Measurements from ENCODE around the gene MRPL37. TPM values are rescaled to one million over a fixed set of nuclear protein-coding genes. Genes with fewer than 3 reads are reported as not detected.

MRPL37 gene
- total RNA-seq (10 to 100 TPM; 24.6 to 53.4 TPM), polyA plus RNA-seq (ENCODE audit: insufficient read length in 2 of 2) (10 to 100 TPM; 62.2 to 65.1 TPM)
- long read RNA-seq, donor 1, transcript MRPL37-202 (7 exons, 1,483 nt): major isoform, 33 of 140 reads
- long read RNA-seq, donor 1, partial matches to known transcripts: 107 of 140 reads
- long read RNA-seq, donor 1, other reads (novel, unspliced or antisense): 0 of 140 reads
- long read RNA-seq, donor 2, transcript MRPL37-202 (7 exons, 1,483 nt): major isoform, 6 of 11 reads
- long read RNA-seq, donor 2, partial matches to known transcripts: 5 of 11 reads
- long read RNA-seq, donor 2, other reads (novel, unspliced or antisense): 0 of 11 reads
- long read RNA-seq, donor 3, transcript MRPL37-202 (7 exons, 1,483 nt): major isoform, 17 of 17 reads
- long read RNA-seq, donor 3, partial matches to known transcripts: 0 of 17 reads
- long read RNA-seq, donor 3, other reads (novel, unspliced or antisense): 0 of 17 reads
- long read RNA-seq, donor 4, transcript MRPL37-202 (7 exons, 1,483 nt): major isoform, 24 of 238 reads
- long read RNA-seq, donor 4, partial matches to known transcripts: 195 of 238 reads
- long read RNA-seq, donor 4, other reads (novel, unspliced or antisense): 19 of 238 reads

DNA sequence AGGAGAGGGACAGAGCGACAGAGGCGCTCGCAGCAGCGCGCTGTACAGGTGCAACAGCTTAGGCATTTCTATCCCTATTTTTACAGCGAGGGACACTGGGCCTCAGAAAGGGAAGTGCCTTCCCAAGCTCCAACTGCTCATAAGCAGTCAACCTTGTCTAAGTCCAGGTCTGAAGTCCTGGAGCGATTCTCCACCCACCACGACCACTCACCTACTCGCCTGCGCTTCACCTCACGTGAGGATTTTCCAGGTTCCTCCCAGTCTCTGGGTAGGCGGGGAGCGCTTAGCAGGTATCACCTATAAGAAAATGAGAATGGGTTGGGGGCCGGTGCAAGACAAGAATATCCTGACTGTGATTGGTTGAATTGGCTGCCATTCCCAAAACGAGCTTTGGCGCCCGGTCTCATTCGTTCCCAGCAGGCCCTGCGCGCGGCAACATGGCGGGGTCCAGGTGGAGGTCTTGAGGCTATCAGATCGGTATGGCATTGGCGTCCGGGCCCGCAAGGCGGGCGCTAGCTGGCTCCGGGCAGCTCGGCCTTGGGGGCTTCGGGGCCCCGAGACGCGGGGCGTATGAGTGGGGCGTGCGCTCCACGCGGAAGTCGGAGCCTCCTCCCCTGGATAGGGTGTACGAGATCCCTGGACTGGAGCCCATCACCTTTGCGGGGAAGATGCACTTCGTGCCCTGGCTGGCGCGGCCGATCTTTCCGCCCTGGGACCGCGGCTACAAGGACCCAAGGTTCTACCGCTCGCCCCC lies at the start of gene MRPL37, which contains the start of gene CYB5RL:
TSS of gene MRPL37 (plus strand) at position 403 of the 754 bp plus-strand sequence. CDS start at position 480, 77 bp downstream.
TSS of gene CYB5RL (minus strand) at position 266 of the 754 bp plus-strand sequence. CDS start 4,414 bp downstream, outside the sequence.
- Histone ChIP-seq H3K36me3 (ENCODE audit: control insufficient read depth, insufficient read depth, low read length) (peaks cover 10% of the 10 kb centered on the region), H3K27ac (ENCODE audit: low read depth, low read length) (peak within 1 kb of the TSS; percentile 15), H3K4me3 (ENCODE audit: low read depth, low read length) (peak within 1 kb of the TSS; percentile 88), H3K9me3 (ENCODE audit: control insufficient read depth, insufficient read depth, low read length) (no peaks in the 10 kb centered on the region), H3K27me3 (ENCODE audit: control insufficient read depth, insufficient read depth, low read length) (no peaks in the 10 kb centered on the region), H3K4me1 (ENCODE audit: control insufficient read depth, insufficient read depth, low read length) (peaks cover 11% of the 10 kb centered on the region)
- 0% methylated on average over 46 of the region's 51 CpGs for WGBS (ENCODE audit: insufficient coverage)
- DNase-seq (ENCODE audit: low read depth in 4 of 6, low spot score in 6 of 6): peak; percentile 93 to 99 (median 96)

- H3K4me3 ChIP-seq (ENCODE audit: low read depth, low read length): no peak overlapping the region
- peaks cover 8% of the 10 kb centered on the region for H3K4me1 ChIP-seq (ENCODE audit: control insufficient read depth, insufficient read depth, low read length)
- 57% methylated on average over 4 of the region's 5 CpGs for WGBS (ENCODE audit: insufficient coverage)
- no peaks in the 10 kb centered on the region for H3K27me3 ChIP-seq (ENCODE audit: control insufficient read depth, insufficient read depth, low read length)
- no peak for DNase-seq (ENCODE audit: low read depth in 4 of 6, low spot score in 6 of 6)
- no peak overlapping the region for H3K27ac ChIP-seq (ENCODE audit: low read depth, low read length)
- no peaks in the 10 kb centered on the region for H3K36me3 ChIP-seq (ENCODE audit: control insufficient read depth, insufficient read depth, low read length)
- no peaks in the 10 kb centered on the region for H3K9me3 ChIP-seq (ENCODE audit: control insufficient read depth, insufficient read depth, low read length)
Measured at GRCh38 chr1:54151013-54151412, 49.0 kb upstream of the MRPL37 start.

- Histone ChIP-seq H3K4me1 (ENCODE audit: control insufficient read depth, insufficient read depth, low read length) (peaks cover 8% of the 10 kb centered on the region), H3K27ac (ENCODE audit: low read depth, low read length) (no peak within 1 kb of the TSS)
- WGBS (ENCODE audit: insufficient coverage): 87% methylated on average over 4 of the region's 5 CpGs
Measured at GRCh38 chr1:54152696-54153095, 47.3 kb upstream of the MRPL37 start, which contains the start of gene CDCP2. TSS of gene CDCP2 (minus strand) at chr1:54153000. CDS start at chr1:54152922, 78 bp downstream.

DNA sequence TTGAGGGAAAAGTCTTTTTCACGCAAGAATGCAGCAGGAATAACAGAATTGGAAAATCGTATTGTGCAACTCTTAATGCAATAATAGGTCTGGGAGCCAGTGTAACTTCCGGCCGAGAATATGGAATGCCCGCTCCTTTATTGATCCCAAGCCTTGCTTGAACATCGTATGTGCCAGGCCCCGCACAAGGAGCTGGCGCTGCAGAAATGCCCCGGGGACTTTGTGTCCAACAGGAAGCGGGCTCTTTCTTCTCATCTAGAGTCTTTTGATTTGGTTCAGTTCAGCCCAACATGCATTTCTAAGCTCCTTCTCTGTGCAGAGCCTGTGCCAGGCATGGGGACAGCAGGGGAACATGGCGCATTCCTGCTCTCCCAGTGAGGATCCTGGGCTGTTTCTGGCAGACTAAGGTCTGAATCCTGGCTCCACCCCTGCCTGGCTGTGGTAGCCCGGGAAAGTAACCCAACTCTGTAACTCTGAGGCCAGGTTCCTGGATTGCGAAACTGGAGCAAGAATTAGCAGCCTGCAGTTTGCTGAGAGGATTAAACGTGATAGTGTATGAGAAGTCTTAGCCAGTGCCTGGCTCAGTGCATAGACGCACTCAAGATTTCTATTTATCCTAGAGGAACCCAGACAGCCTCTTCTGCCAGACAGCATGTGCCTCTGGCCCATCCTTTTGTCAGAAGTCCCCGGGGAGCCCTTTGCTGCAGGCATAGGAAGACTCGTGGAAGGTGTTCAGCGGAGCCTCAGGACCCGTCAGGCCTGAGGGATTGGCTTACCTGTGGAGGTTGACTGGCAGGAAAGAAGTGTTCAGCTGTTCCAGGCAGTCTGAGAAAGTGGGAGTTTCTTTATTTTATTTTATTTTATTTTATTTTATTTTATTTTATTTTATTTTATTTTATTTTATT lies 46.2 kb upstream of the MRPL37 start:
- Histone ChIP-seq H3K36me3 (ENCODE audit: control insufficient read depth, insufficient read depth, low read length) (no peaks in the 10 kb centered on the region), H3K4me3 (ENCODE audit: low read depth, low read length) (no peak overlapping the region), H3K9me3 (ENCODE audit: control insufficient read depth, insufficient read depth, low read length) (no peaks in the 10 kb centered on the region), H3K4me1 (ENCODE audit: control insufficient read depth, insufficient read depth, low read length) (peaks cover 8% of the 10 kb centered on the region), H3K27ac (ENCODE audit: low read depth, low read length) (no peak overlapping the region), H3K27me3 (ENCODE audit: control insufficient read depth, insufficient read depth, low read length) (no peaks in the 10 kb centered on the region)
- 39% methylated on average over 18 of the region's 19 CpGs for WGBS (ENCODE audit: insufficient coverage)
- DNase-seq (ENCODE audit: low read depth in 4 of 6, low spot score in 6 of 6): peak in 2 of 6 donors; percentile 21 to 70

More at GRCh38 chr1:54152696-54153095, 47.3 kb upstream of the MRPL37 start, which contains the start of gene CDCP2:
- H3K4me3 ChIP-seq (ENCODE audit: low read depth, low read length): no peak within 1 kb of the TSS
- H3K27me3 ChIP-seq (ENCODE audit: control insufficient read depth, insufficient read depth, low read length): no peaks in the 10 kb centered on the region
- H3K9me3 ChIP-seq (ENCODE audit: control insufficient read depth, insufficient read depth, low read length): no peaks in the 10 kb centered on the region
- no peak for DNase-seq (ENCODE audit: low read depth in 4 of 6, low spot score in 6 of 6)
- no peaks in the 10 kb centered on the region for H3K36me3 ChIP-seq (ENCODE audit: control insufficient read depth, insufficient read depth, low read length)

DNA sequence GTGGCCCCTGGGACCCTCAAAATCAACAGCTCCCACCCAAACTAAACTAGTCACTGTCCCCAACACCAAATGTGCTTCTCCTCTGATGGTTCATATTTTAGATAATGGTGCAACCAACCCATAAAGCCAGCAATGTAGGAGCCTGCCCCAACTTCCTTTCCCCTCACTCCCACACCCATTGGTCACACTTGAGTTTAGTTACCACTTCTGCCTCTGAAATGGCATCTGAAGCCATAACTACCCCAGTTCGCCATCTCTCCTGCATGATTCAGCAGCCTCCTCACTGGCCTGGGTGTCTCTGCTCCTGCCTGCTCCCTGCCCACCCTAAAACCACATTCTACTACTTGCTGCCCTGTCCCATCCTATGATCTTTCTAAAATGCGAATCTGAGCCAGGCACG lies 43.8 kb upstream of the MRPL37 start:
- no peak for DNase-seq (ENCODE audit: low read depth in 4 of 6, low spot score in 6 of 6)
- Histone ChIP-seq H3K27ac (ENCODE audit: low read depth, low read length) (no peak overlapping the region), H3K4me1 (ENCODE audit: control insufficient read depth, insufficient read depth, low read length) (peaks cover 8% of the 10 kb centered on the region), H3K9me3 (ENCODE audit: control insufficient read depth, insufficient read depth, low read length) (no peaks in the 10 kb centered on the region), H3K36me3 (ENCODE audit: control insufficient read depth, insufficient read depth, low read length) (no peaks in the 10 kb centered on the region), H3K4me3 (ENCODE audit: low read depth, low read length) (no peak overlapping the region), H3K27me3 (ENCODE audit: control insufficient read depth, insufficient read depth, low read length) (no peaks in the 10 kb centered on the region)
- WGBS (ENCODE audit: insufficient coverage): 93% methylated on average over 1 of the region's 3 CpGs

DNA sequence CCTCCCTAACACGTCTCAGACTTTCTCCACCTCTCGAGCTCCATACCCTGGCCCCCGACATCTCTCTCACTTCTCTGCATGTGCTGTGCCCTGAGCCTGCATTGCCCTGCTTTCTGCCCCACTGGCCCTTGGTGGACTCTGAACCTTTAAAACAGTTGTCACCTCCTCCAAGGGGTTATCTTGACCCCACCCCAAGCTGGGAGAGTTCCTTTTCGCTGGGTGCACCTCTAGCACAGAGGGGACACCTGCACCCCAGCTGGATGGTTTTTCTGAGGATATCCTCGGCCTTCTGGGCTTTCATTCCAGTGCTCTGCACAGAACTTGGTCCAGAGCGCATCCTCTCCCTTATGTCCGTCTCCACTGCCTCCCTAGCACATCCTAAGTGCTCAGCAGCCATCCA lies 43.0 kb upstream of the MRPL37 start:
- H3K4me3 ChIP-seq (ENCODE audit: low read depth, low read length): no peak overlapping the region
- 97% methylated on average over 7 of the region's 7 CpGs for WGBS (ENCODE audit: insufficient coverage)
- no peaks in the 10 kb centered on the region for H3K36me3 ChIP-seq (ENCODE audit: control insufficient read depth, insufficient read depth, low read length)
- no peaks in the 10 kb centered on the region for H3K9me3 ChIP-seq (ENCODE audit: control insufficient read depth, insufficient read depth, low read length)
- no peaks in the 10 kb centered on the region for H3K27me3 ChIP-seq (ENCODE audit: control insufficient read depth, insufficient read depth, low read length)
- peaks cover 8% of the 10 kb centered on the region for H3K4me1 ChIP-seq (ENCODE audit: control insufficient read depth, insufficient read depth, low read length)
- H3K27ac ChIP-seq (ENCODE audit: low read depth, low read length): no peak overlapping the region
- DNase-seq (ENCODE audit: low read depth in 4 of 6, low spot score in 6 of 6): no peak

GRCh38 chr1:54157401-54157800 lies 42.6 kb upstream of the MRPL37 start:
- no peak for DNase-seq (ENCODE audit: low read depth in 4 of 6, low spot score in 6 of 6)
- H3K27ac ChIP-seq (ENCODE audit: low read depth, low read length): no peak overlapping the region
- no peak overlapping the region for H3K4me3 ChIP-seq (ENCODE audit: low read depth, low read length)
- no peaks in the 10 kb centered on the region for H3K27me3 ChIP-seq (ENCODE audit: control insufficient read depth, insufficient read depth, low read length)
- 85% methylated on average over 4 of the region's 6 CpGs for WGBS (ENCODE audit: insufficient coverage)
- H3K36me3 ChIP-seq (ENCODE audit: control insufficient read depth, insufficient read depth, low read length): no peaks in the 10 kb centered on the region
- no peaks in the 10 kb centered on the region for H3K9me3 ChIP-seq (ENCODE audit: control insufficient read depth, insufficient read depth, low read length)
- peaks cover 8% of the 10 kb centered on the region for H3K4me1 ChIP-seq (ENCODE audit: control insufficient read depth, insufficient read depth, low read length)

GRCh38 chr1:54158071-54158470 lies 41.9 kb upstream of the MRPL37 start:
- WGBS (ENCODE audit: insufficient coverage): 81% methylated on average over 3 of the region's 3 CpGs
- no peak overlapping the region for H3K4me3 ChIP-seq (ENCODE audit: low read depth, low read length)
- no peak overlapping the region for H3K27ac ChIP-seq (ENCODE audit: low read depth, low read length)
- no peaks in the 10 kb centered on the region for H3K36me3 ChIP-seq (ENCODE audit: control insufficient read depth, insufficient read depth, low read length)
- H3K4me1 ChIP-seq (ENCODE audit: control insufficient read depth, insufficient read depth, low read length): peaks cover 8% of the 10 kb centered on the region
- no peaks in the 10 kb centered on the region for H3K27me3 ChIP-seq (ENCODE audit: control insufficient read depth, insufficient read depth, low read length)
- no peak for DNase-seq (ENCODE audit: low read depth in 4 of 6, low spot score in 6 of 6)
- no peaks in the 10 kb centered on the region for H3K9me3 ChIP-seq (ENCODE audit: control insufficient read depth, insufficient read depth, low read length)
